ENCODE results near the gene KCNK16.

The KCNK16 gene

DNA sequence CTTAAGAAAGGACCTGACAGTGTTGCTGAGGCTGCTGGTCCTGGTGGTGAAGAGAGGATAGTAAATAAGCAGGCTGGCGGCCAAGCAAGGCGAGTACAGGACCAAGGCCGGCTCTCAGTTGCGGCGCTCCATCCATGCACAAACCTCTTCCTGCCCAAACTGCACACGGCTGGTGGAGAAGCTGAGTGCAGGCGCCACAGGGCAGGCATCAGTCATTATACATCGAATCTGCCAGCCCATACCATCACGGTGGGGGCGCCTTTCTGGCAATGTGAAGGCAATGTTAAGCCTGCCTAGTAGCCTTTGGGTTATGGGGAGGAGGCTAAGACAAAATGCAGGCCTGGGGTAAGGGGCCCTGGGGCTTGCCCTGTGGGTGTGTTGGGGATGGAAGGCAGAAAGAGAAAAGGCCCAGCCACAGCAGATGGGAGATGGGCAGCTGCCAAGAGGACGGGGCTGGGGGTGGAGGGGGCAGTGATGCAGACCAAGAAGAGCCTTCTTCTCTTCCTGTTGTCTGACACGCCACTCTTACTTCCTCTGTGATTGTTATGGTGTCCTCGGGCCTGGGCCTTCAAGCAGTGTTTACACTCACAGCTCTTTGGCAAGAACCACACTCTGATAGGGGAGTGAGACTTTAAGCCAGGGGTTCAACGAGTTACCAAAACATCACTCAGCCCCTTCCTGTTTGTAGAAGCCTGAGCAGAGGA is 20.3 kb upstream of the KCNK16 start:
- no peak for DNase-seq (ENCODE audit: low read depth in 2 of 2, low spot score in 1 of 2)

DNA sequence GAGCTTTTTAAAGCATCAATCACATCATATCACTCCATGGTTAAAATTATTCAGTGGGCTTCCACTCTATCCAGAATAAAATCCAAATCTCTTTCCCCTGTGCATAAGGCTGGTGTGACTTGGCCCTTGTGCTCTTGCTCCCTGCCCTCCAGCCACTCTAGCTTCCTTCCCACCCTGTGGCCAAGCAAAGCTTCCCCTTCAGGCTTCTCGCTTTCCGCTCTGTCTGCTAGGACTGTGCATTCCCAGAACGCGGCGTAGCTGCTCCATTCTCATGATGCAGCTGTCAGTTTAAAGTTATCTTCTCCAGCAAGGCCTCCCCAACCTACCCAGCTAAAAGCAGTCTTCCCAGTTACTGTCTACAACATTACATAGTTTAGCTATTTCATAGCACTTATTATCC is 19.4 kb upstream of the KCNK16 start:
- DNase-seq (ENCODE audit: low read depth in 2 of 2, low spot score in 1 of 2): no peak

DNA sequence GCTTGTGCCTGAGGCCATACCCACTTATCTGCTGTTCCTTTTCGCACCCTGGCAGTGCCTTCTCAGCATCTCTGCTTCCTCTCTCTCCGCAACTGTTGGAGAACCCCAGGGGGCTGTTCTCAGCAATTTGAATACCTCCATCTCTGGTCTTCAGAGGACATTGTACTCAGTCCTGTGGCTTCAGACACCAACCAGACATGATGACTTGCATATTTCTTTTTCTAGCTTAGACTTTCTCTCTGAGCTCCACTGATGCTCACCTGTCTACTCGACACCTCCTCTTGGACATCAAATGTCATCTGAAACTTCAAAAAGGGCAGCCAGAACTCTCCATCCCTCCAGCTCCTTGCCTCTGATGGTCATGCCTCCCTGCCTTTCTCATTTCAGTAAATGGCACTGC is 18.9 kb upstream of the KCNK16 start:
- no peak for DNase-seq (ENCODE audit: low read depth in 2 of 2, low spot score in 1 of 2)

DNA sequence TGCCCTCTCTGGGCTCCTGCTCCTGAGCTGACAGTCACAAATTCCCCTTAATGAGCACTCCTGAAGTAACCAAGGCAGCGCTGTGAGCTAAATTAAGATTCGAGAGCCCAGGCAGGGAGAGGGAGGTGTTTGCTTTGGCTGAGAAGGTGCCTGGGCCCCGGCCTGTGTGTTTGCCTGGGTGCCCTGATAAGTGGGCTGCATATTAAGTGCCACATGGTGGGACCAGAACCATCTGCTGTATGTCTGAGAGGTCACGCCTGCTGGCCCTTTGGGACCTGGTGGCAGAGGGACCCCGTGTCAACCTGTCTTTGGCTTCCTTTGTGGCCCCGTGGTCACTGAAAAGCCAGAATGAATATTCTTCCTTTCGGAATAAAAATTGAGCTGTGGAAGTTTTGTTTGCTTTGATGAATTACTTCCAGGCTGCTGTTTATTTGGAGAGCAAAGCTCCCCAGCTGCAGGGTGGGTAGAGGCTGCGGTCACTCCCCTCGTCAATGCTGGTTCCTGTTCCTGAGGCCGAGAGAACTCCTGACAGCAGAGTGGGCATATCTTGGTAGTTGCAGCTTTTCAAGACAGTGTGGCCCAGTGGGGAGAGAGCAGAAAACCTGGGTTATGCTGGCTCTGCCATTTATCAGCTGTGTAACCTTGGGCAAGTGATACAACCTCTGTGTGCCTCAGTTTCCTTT is 17.5 kb upstream of the KCNK16 start:
- DNase-seq (ENCODE audit: low read depth in 2 of 2, low spot score in 1 of 2): no peak

DNA sequence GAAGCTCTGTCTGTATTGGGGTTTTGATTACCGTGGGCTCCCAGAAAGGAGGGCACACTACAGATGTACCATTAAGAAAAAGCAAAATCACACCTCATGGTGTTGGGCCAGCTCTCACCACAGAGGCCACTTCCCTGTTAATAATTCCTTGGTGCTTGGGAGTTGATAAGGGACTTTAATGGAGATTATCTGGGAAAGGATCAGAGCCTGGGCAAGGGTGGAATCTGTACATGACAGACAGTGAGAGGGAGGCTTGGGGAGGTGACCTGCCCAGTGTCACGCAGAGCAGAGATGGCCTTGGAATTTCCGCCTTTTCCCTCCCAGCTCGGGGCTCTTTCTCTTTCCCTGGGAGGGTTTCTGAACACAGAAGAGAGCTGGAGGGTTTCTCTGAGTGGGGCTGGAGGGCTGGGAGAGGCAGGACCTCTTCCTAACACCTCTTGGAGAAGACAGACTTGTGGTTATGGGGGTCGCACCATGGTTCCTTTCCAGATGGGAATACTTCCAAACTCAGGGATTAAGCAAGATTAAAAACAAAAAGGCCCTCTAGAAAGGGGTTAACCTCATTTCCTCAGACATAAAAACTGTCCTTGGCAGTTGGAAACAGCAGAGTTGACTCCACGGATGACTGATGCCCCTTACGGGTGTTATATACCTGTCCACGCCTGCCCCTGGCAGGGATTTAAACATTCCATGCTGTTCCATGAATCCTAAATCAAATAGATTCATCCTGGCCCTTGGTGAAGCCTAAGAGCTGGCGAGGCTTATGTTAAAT is 16.8 kb upstream of the KCNK16 start:
- no peak for DNase-seq (ENCODE audit: low read depth in 2 of 2, low spot score in 1 of 2)

DNA sequence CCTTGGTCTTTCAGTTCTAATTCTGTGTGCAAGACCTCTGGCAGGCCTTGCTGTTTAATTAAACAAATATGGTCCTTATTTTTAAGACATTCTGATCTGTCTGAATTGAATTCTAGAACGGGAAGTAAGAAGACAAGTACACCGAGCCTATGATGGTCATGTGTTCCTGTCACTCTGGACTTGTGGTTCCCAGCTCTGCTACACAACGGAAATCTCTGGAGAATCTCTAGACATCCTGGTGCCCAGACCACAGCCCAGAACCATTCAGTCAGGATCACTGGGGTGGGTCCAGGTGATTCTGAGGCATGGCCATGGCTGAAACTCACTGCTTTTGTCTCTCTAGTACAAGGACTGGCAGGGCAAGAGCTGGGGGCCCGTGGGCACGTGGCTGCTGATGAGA is 15.9 kb upstream of the KCNK16 start:
- DNase-seq (ENCODE audit: low read depth in 2 of 2, low spot score in 1 of 2): no peak

DNA sequence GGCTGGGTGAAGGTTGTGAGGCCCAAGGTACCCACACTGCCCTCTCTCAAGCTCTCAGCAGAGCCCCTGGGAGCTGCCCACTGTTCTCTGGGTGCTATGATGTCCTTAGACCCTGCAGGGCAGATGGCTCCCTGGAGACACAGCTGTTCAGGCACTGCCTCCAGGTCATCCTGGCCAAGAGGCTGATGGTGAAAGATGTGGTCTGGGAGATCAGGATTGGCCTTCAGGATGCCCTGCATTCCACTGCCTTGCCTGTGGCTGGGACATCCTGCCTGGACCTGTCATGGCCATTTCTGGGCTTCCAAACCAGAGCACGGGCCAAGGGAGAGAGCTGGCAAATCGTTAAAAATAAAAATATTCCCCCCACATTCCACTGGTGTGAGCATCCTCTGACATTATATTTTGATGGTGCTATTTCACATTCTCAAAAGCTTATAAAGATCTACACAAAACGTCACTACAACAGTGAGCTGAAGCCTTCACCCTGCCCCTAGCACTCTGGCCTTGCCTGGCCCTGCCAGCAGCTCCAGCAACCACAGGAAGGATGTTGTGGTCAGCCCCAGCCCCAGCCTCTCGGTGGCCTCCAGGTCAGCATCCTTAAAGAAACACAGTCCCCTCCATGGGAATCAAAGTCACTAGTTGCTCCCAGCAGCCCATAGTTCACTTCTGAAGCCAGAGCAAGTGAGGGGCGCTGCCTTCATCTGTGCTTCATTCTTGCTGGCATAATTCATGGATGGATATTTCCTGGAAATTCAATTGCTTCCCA is 13.5 kb upstream of the KCNK16 start:
- DNase-seq (ENCODE audit: low read depth in 2 of 2, low spot score in 1 of 2): no peak

DNA sequence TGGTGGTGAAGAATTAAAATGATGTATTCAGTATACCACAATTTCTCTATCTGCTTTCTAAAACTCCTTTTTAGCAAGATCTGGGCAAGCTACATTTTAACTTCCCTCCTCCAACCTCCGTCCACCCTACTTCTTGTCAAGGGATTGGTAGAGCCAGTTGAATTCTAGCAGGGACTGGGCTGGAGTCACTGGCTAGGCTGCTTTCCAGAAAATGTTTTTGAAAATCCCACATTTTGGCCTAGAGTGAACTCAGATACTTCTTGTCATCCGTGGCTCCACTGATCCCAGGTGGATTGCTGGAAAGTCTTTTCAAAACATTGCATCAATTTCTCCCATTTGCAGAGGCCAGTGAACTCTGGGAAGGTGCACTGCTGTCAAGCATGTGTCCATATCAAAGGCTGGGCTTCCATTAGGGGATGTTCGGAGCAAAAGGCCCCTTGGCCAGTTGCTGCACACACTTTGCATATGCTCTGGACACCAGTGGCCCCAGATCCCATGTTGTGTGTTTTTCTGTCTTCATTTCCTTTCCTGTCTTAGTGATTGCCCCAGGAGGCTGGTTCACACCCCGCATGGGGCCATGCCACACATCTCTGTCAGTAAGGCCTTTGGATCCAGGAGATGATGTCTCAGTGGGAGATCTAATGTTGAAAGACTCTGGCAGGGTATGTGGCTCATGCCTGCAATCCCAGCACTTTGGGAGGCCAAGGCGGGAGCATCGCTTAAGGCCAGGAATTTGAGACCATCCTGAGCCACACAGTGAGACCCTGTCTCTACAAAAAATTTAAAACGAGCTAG is 11.3 kb upstream of the KCNK16 start:
- no peak for DNase-seq (ENCODE audit: low read depth in 2 of 2, low spot score in 1 of 2)

DNA sequence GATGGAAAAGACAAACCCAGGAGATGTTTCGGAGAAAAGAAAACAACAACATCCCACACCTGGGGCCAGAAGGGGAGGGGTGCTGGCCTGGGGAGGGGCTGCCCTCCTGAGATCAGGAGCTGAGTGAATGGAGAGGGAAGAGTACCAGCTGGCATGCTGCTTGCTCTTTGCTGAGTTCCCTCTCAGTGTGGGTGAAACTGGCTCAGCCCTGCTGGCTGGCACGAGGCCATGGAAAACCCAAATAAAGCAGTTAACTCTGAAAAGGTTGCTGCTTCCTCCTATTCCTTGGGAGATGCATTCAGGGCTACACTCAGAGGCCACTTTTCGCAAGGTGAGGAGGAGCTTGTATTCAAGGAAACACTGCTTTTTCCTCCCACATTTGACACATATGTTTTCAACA is 8.0 kb upstream of the KCNK16 start:
- DNase-seq (ENCODE audit: low read depth in 2 of 2, low spot score in 1 of 2): no peak

DNA sequence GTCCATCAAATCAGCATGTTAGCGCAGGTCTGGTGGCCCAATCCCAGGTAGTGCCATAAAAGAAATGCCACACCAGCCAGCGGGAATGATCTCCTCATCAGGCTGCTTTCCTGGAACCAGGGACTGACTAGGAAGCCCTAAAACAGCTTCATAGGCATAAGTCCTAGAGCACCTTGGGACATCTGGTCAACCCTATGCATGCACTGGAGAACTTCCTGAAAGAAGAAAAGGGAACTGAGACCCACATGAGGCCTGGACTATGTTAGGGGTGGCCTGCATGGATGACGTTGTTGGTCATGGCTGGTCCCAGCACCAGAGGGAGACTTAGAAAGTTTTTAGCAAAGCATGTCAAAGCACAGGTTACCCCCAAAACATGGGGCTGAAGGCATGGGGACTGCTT is 7.6 kb upstream of the KCNK16 start:
- DNase-seq (ENCODE audit: low read depth in 2 of 2, low spot score in 1 of 2): no peak

DNA sequence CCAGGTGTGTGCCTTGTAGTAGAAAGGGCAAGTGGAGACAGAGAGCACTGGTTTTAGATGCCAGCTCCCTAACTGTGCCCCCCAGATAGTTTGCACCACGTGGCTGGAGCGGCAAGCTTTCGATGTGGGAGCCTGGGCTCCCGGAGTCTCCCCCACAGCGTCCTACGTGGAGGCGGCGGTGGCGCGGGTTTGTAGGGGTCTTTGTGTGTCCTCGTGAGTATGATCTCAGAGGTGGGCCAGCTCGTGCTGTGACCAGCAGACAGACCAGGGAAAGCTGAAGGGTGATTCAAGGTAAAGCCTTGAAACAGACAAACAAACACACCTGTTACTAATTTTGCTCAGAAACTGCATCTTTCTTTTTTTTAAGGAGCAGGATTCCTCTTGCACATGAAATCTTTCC is 5.6 kb upstream of the KCNK16 start:
- DNase-seq (ENCODE audit: low read depth in 2 of 2, low spot score in 1 of 2): no peak

DNA sequence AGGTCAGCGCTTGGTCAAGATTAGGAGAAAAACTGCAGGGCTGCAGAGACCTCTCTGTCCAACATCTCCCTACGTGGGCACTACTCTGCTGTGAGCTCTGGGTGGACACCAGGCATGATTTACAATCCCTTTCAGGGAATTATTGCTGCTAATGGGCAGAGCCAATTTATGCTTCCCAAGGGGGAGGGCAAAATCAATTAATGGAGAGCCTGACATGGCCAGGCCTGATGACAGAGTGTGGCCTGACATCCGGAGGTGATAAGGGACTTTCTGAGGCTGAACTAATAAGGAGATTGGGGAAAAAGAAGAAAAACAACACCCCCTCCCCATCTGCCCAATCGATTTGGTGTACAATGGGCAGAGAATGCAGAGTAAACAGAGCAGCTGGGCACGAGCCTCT is 5.0 kb upstream of the KCNK16 start:
- DNase-seq (ENCODE audit: low read depth in 2 of 2, low spot score in 1 of 2): no peak

DNA sequence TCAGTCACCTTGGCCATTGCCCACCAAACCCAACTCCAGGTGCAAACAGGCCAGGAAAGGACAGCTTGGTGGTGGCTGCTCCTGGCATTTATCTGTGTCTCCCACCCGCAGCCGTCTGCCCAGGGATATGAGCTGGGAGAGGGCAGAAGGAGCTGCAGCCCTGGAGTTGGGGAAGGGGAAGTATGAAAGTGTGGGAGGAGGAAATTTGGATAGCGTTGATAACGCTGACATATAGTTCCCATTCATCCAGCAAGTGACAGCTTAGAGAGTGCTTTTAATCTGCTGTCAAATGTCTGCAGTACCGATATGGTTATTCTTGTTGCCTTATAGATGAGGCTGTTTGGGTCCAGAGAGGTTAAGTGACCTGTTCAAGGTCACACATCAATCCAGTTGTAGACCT is 741 bp downstream of the KCNK16 start:
- no peak for DNase-seq (ENCODE audit: low read depth in 2 of 2, low spot score in 1 of 2)

DNA sequence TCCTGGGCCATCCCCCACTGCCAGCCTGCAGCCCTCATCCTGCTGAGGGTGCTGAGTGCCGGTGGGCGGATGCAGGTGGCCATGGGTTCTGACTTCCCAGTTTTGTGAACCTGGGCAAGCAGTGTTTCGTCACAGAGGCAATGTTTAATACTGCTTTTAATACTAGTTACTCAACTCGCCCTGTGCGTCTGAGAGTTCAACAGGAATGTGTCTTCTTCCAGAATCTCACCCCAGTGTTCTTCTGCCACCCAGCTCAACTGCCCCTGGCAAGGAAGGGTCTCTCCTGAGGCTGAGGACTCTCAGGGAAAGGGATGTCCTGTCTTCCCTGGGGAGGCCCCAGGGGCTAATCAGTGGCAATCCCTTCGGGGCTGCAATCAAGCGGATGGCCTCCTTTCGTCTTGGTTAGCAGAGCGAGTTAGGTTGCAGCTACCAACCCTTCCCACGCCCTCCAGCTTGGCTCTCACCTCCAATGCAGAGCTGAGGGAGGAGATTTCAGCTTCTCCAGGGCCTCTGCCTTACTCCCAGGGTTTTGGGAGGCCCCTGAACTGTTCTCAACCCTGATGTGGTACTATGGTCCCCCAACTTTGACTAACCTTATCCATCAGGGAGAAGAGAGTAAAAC is 2.0 kb downstream of the KCNK16 start:
- DNase-seq (ENCODE audit: low read depth in 2 of 2, low spot score in 1 of 2): no peak

DNA sequence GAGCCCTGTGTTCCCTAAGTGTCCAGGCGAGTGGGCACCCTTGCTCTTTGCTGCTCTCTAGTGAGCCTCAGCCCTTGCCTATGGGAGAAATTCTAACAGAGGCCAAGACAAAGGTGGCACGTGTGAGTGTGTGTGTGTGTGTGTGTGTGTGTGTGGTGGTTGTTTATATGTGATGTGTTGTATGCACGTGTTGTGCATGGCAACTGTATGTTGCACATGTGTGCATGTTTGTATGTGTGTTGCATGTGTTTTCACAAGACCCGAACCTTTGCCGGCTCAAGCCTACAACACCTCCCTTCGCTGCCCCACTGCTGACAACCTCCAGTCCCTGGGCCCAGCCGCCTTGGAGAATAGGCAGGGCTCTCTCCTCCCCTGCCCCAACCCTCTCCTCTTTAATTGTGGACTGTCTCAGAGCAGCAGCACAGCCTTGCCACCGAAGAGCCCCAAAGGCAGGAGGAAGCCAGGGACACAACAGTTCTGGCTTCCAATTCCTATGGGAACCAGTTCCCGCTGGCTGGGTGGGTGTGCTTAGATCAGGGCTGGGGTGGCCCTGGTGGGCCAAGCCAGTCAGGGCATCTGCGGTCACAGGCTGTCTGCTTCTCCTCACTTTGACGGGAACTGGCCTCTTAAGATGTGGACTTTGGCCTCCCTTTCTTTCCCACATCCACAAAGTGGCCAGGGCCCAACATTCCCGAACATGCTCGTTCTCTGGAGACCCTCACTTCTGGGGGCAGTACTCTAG is 2.7 kb downstream of the KCNK16 start:
- DNase-seq (ENCODE audit: low read depth in 2 of 2, low spot score in 1 of 2): no peak

DNA sequence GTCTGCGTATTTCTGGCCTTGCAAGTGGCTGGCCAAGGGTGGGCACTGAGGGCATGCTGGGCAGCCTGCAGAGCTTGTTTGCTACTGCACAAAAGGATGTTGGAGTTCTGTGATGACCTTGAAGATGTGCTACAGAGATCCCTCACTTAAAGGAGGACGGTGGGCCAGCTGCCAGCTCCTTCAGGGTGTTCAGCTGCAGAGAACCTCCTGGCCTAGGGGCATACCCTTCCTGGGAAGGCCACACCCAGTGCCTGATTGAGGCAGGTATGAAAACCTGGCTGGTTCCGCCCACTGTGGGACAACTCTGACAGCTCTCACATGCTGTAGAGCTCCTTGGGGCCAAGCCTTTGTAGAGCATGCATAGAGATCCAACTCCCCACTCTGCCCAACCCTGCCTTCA is 5.2 kb downstream of the KCNK16 start:
- no peak for DNase-seq (ENCODE audit: low read depth in 2 of 2, low spot score in 1 of 2)

DNA sequence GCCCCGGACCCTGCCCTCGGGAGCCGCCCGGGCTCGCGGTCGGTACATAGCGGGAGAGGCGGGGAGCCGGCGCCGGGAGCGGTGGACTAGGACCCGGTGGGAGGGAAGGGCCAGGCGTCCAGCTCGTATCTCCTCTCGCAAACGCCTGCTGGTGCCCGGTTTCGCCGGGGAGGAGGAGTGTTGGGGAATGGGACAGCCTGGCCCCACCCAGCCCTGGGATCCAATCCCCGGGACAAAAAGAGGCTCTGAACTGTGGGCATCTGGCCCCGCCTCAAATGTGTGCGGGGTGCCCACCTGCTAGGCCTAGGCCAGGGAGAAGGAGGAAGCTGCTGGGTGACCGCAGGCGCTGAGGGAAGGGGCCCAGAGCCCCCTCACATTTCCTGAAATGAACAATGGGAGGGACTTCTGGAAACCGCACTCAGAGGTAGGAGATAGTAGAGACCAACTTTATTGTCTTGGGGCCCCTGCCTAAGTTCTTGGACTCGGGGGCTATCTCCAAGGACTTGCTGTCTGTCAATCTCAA is 8.2 kb downstream of the KCNK16 start, which contains the start of gene KCNK17:
TSS of gene KCNK17 (minus strand) at position 147 of the 523 bp plus-strand sequence. CDS start at position 48, 99 bp downstream.
- no peak for DNase-seq (ENCODE audit: low read depth in 2 of 2, low spot score in 1 of 2)

DNA sequence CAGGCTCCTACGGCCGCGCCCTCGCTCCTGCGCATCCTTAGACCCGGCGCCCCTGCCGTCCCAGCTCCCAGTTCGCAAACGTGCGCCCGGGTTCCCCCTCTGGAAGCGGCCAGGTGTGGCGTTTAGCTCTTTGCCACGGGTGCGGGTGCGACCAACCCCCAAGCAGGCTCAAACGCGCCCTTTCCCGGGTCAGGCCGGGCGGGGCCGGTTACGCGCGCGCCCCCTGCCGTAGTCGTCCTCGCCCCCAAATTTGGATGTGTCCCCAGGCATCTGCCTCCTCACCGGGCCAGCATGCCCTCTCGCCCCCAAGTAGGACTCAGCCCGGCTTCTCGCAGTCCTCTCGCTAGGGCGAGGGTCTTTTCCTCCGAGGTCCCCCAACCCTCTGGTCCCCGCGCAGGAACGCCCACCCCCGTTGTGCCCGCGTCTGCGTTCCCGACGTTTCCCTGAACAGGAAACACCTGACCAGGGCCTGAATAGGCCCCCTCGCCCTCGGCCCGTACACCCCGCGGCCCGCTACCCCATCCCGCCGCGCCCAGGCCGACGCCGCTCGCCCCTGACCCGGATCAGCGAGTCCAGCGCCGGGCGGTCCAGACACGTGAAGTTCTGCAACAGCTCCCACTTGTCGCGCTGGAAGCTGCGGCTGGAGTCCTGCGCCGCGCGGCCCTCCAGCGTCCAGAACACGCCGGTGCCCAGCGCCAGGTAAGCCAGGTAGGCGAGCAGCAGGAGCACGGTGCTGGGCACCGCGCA is 8.8 kb downstream of the KCNK16 start:
- no peak for DNase-seq (ENCODE audit: low read depth in 2 of 2, low spot score in 1 of 2)
